H9 (cell line): Measurements from ENCODE around the gene SRGAP1. TPM values are rescaled to one million over a fixed set of nuclear protein-coding genes. Genes with fewer than 3 reads are reported as not detected.
"Not testable (repeated sequence)": the region's sequence is repeated elsewhere in the genome, so short reads cannot be mapped to it uniquely, and the experiment has no call there.

Experiments
- DNase-seq: peaks from one replicate; pipeline ENCODE4 v3.0.0-alpha.2; 2017
- H2AFZ ChIP-seq: one replicate; pipeline ENCODE4 v1.6.1; 2013; ENCODE audit warnings: mild to moderate bottlenecking, low read length, control low read depth, moderate library complexity
- H2AK5ac ChIP-seq: 2 replicates; pipeline ENCODE4 v1.6.1; 2013; ENCODE audit warnings: low read length, control low read depth, mixed read lengths; ENCODE audit not compliant: insufficient read length
- H2BK120ac ChIP-seq: one replicate; pipeline ENCODE4 v1.6.1; 2013; ENCODE audit warnings: low read depth, mild to moderate bottlenecking, low read length, control low read depth, inconsistent platforms; ENCODE audit not compliant: poor library complexity, severe bottlenecking
- H2BK12ac ChIP-seq: 2 replicates; pipeline ENCODE4 v1.6.1; 2013; ENCODE audit warnings: low read length, control low read depth, mixed read lengths, low read depth; ENCODE audit not compliant: insufficient read length
- H2BK15ac ChIP-seq: 2 replicates; pipeline ENCODE4 v1.6.1; 2013; ENCODE audit warnings: low read depth, low read length, control low read depth
- H2BK20ac ChIP-seq: one replicate; pipeline ENCODE4 v1.6.1; 2013; ENCODE audit warnings: low read depth, mild to moderate bottlenecking, low read length, control low read depth, inconsistent platforms; ENCODE audit not compliant: poor library complexity, severe bottlenecking
- H2BK5ac ChIP-seq: 2 replicates; pipeline ENCODE4 v1.6.1; 2013; ENCODE audit warnings: low read length, control low read depth, mixed read lengths; ENCODE audit not compliant: insufficient read length
- H3K14ac ChIP-seq: 2 replicates; pipeline ENCODE4 v1.6.1; 2013; ENCODE audit warnings: low read length, control low read depth; ENCODE audit not compliant: insufficient read depth
- H3K18ac ChIP-seq: 2 replicates; pipeline ENCODE4 v1.6.1; 2013; ENCODE audit warnings: low read depth, mild to moderate bottlenecking, mixed read lengths, low read length, control low read depth; ENCODE audit not compliant: insufficient read length
- H3K23ac ChIP-seq: 2 replicates; pipeline ENCODE4 v1.6.1; 2013; ENCODE audit warnings: low read length, control low read depth, mixed read lengths, low read depth; ENCODE audit not compliant: insufficient read length
- H3K23me2 ChIP-seq: 2 replicates; pipeline ENCODE4 v1.6.1; 2013; ENCODE audit warnings: low read depth, mild to moderate bottlenecking, mixed read lengths, low read length, control low read depth; ENCODE audit not compliant: insufficient read length, poor library complexity, severe bottlenecking
- H3K27ac ChIP-seq: 2 replicates; pipeline ENCODE4 v1.5.1; 2013; ENCODE audit warnings: low read length, control low read depth, mixed read lengths, low read depth; ENCODE audit not compliant: insufficient read length
- H3K27me3 ChIP-seq: 2 replicates; pipeline ENCODE4 v1.6.1; 2013; ENCODE audit warnings: low read length, control low read depth, inconsistent platforms; ENCODE audit not compliant: insufficient read depth
- H3K4ac ChIP-seq: 2 replicates; pipeline ENCODE4 v1.6.1; 2013; ENCODE audit warnings: low read depth, mild to moderate bottlenecking, control low read depth, inconsistent platforms, low read length, moderate library complexity
- H3K4me1 ChIP-seq: 2 replicates; pipeline ENCODE4 v1.6.1; 2013; ENCODE audit warnings: low read length, control low read depth, inconsistent platforms; ENCODE audit not compliant: insufficient read depth
- H3K4me2 ChIP-seq: 2 replicates; pipeline ENCODE4 v1.6.1; 2013; ENCODE audit warnings: low read length, control low read depth, mixed read lengths; ENCODE audit not compliant: insufficient read length, insufficient read depth
- H3K56ac ChIP-seq: 2 replicates; pipeline ENCODE4 v1.6.1; 2013; ENCODE audit warnings: low read depth, mild to moderate bottlenecking, mixed read lengths, low read length, control low read depth; ENCODE audit not compliant: insufficient read length
- H3K79me1 ChIP-seq: 2 replicates; pipeline ENCODE4 v1.6.1; 2013; ENCODE audit warnings: low read depth, mild to moderate bottlenecking, moderate library complexity, low read length, control low read depth, inconsistent platforms; ENCODE audit not compliant: insufficient read depth, poor library complexity, severe bottlenecking
- H3K79me2 ChIP-seq: 2 replicates; pipeline ENCODE4 v1.6.1; 2013; ENCODE audit warnings: low read length, control low read depth, inconsistent platforms; ENCODE audit not compliant: insufficient read depth
- H3K9ac ChIP-seq: 2 replicates; pipeline ENCODE4 v1.6.1; 2013; ENCODE audit warnings: low read length, control low read depth, mixed read lengths; ENCODE audit not compliant: insufficient read length; ENCODE audit errors: extremely low read depth
- H3K9me3 ChIP-seq: one replicate; pipeline ENCODE4 v1.6.1; 2013; ENCODE audit warnings: low read depth, low read length, inconsistent platforms; ENCODE audit not compliant: control insufficient read depth
- H3T11ph ChIP-seq: one replicate; pipeline ENCODE4 v1.6.1; 2013; ENCODE audit warnings: mild to moderate bottlenecking, low read length, control low read depth, inconsistent platforms
- H4K20me1 ChIP-seq: one replicate; pipeline ENCODE4 v1.6.1; 2013; ENCODE audit not compliant: control insufficient read depth, insufficient read length, insufficient read depth
- H4K5ac ChIP-seq: 2 replicates; pipeline ENCODE4 v1.6.1; 2013; ENCODE audit warnings: low read depth, mild to moderate bottlenecking, mixed read lengths, low read length, control low read depth; ENCODE audit not compliant: insufficient read length
- H4K8ac ChIP-seq: replicated peaks from 2 replicates; pipeline ENCODE4 v1.6.1; 2013; ENCODE audit warnings: low read length, control low read depth, mixed read lengths, low read depth; ENCODE audit not compliant: insufficient read length
- H4K91ac ChIP-seq: 2 replicates; pipeline ENCODE4 v1.6.1; 2013; ENCODE audit warnings: low read depth, mild to moderate bottlenecking, moderate library complexity, mixed read lengths, low read length, control low read depth; ENCODE audit not compliant: insufficient read length
- H3K27ac Mint-ChIP-seq, 3 experiments: 2 replicates in 2 of 3; 3 replicates in 1 of 3; pipeline ENCODE4 v1.8.0; 2020 to 2021; ENCODE audit warnings: mixed read lengths in 3 of 3, mild to moderate bottlenecking in 1 of 3, moderate library complexity in 1 of 3
- H3K27me3 Mint-ChIP-seq: 2 replicates; pipeline ENCODE4 v1.8.0; 2021; ENCODE audit warnings: low read depth, mild to moderate bottlenecking, moderate library complexity, mixed read lengths
- H3K36me3 Mint-ChIP-seq, 3 experiments: 2 replicates in 2 of 3; 3 replicates in 1 of 3; pipeline ENCODE4 v1.8.0; 2020 to 2021; ENCODE audit warnings: low read depth in 3 of 3, mixed read lengths in 3 of 3; ENCODE audit not compliant: insufficient read depth in 1 of 3
- H3K4me1 Mint-ChIP-seq, 2 experiments: 2 replicates each; pipeline ENCODE4 v1.8.0; 2020; ENCODE audit warnings: mixed read lengths in 2 of 2
- H3K4me3 Mint-ChIP-seq, 2 experiments: 2 replicates in 1 of 2; 3 replicates in 1 of 2; pipeline ENCODE4 v1.8.0; 2020 to 2021; ENCODE audit warnings: mild to moderate bottlenecking in 2 of 2, mixed read lengths in 2 of 2, moderate library complexity in 1 of 2
- H3K9me3 Mint-ChIP-seq, 2 experiments: 2 replicates in 1 of 2; 3 replicates in 1 of 2; pipeline ENCODE4 v1.8.0; 2020; ENCODE audit warnings: mild to moderate bottlenecking in 2 of 2, mixed read lengths in 2 of 2, moderate library complexity in 1 of 2
- WGBS: extraction: QIAGEN DNeasy Blood & Tissue Kit; methylation state at CpG from one replicate; pipeline ENCODE4 v1.1.7; 2013; ENCODE audit warnings: missing lambda C conversion rate, low lambda C conversion rate, mixed read lengths; ENCODE audit not compliant: insufficient read length; ENCODE audit errors: extremely low coverage; 5-methylcytosine and 5-hydroxymethylcytosine counted together
- total RNA-seq: library from RNA; stranded (reverse); gene quantifications from 2 replicates; pipeline ENCODE4 v1.2.1, GENCODE V29; 2021
- TF ChIP-seq, protein P1 (sequence below): fragments of 200-600 bp; sonication (generic); conservative IDR thresholded peaks from 3 replicates; pipeline ENCODE4 v1.8.0; 2021; ENCODE audit warnings: antibody characterized with exemption, mild to moderate bottlenecking

Gene SRGAP1
- total RNA-seq, 1 experiment from 2014 or later, result 4.8 TPM

DNA sequence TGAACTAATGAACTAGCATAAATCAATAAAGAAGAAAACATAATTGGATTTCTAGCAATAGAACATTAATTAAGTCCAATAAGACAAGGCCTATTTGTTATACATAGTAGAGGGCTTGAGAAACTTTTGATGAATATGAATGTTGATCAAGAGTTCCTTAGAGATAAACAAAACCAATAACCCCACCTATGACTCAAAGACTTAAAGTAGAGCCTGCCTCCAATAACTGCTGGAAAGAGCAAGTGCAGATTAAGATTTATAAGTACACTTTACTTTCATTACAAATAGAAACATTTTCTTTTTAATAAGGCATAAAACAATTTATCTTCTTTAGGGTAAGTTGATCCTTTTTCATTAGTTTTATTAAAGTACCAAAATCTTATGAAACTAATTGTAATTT is 185.7 kb downstream of the SRGAP1 start:
- Histone ChIP-seq H2BK120ac (no peak overlapping the region), H3K79me2 (no peaks in the 10 kb centered on the region), H2AFZ (no peak overlapping the region), H2BK12ac (no peak overlapping the region), H3K18ac (no peak overlapping the region), H3K14ac (no peak overlapping the region), H3K9me3 (no peaks in the 10 kb centered on the region), H2BK5ac (no peak overlapping the region), H3K27ac (no peak overlapping the region), H4K5ac (no peak overlapping the region), H3K4me1 (no peaks in the 10 kb centered on the region), H4K20me1 (no peaks in the 10 kb centered on the region), H4K8ac (no peak overlapping the region), H3K23me2 (no peaks in the 10 kb centered on the region), H3K23ac (no peak overlapping the region), H4K91ac (no peak overlapping the region), H3K56ac (no peak overlapping the region), H3K27me3 (no peaks in the 10 kb centered on the region), H3T11ph (no peak overlapping the region), H2AK5ac (no peak overlapping the region), H3K4ac (no peak overlapping the region), H3K4me2 (no peak overlapping the region), H2BK15ac (no peak overlapping the region), H3K9ac (no peak overlapping the region), H3K79me1 (no peaks in the 10 kb centered on the region), H2BK20ac (no peak overlapping the region)
- Mint-ChIP-seq H3K4me3 (no peak overlapping the region), H3K36me3 (peaks cover 6 to 21% (median 11%) of the 10 kb centered on the region in 3 experiments; a peak in 5 of 7 replicates), H3K27ac (no peak overlapping the region), H3K4me1 (peaks cover 3 to 5% of the 10 kb centered on the region in 2 experiments; a peak in 3 of 4 replicates), H3K9me3 (peaks cover 0 to 8% of the 10 kb centered on the region in 2 experiments; a peak in 2 of 5 replicates), H3K27me3 (no peaks in the 10 kb centered on the region)
- TF ChIP-seq, protein P1, sequence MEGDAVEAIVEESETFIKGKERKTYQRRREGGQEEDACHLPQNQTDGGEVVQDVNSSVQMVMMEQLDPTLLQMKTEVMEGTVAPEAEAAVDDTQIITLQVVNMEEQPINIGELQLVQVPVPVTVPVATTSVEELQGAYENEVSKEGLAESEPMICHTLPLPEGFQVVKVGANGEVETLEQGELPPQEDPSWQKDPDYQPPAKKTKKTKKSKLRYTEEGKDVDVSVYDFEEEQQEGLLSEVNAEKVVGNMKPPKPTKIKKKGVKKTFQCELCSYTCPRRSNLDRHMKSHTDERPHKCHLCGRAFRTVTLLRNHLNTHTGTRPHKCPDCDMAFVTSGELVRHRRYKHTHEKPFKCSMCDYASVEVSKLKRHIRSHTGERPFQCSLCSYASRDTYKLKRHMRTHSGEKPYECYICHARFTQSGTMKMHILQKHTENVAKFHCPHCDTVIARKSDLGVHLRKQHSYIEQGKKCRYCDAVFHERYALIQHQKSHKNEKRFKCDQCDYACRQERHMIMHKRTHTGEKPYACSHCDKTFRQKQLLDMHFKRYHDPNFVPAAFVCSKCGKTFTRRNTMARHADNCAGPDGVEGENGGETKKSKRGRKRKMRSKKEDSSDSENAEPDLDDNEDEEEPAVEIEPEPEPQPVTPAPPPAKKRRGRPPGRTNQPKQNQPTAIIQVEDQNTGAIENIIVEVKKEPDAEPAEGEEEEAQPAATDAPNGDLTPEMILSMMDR, result no peak
- DNase-seq, result no peak

DNA sequence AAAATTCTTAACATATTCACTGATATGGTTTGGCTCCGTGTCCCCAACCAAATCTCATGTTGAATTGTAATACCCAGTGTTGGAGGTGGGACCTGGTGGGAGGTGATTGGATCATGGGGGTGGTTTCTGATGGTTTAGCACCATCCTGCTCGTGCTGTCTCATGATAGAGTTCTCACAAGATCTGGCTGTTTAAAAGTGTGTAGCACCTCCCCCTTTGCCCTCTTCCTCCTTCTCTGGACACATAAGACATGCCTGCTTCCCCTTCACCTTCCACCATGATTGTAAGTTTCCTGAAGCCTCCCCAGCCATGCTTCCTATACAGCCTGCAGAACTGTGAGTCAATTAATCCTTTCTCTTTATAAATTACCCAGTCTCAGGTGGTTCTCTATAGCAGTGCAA is 189.6 kb downstream of the SRGAP1 start:
- H3K4me1 Mint-ChIP-seq, result peaks cover 9 to 14% of the 10 kb centered on the region in 2 experiments

More for the DNA sequence above, 189.6 kb downstream of the SRGAP1 start:
- H3K4ac ChIP-seq, H4K91ac ChIP-seq, H3K4me1 ChIP-seq, H2BK20ac ChIP-seq, DNase-seq, H2BK120ac ChIP-seq, H4K5ac ChIP-seq, H4K8ac ChIP-seq, H2BK12ac ChIP-seq, H3K18ac ChIP-seq, H3T11ph ChIP-seq, H3K4me2 ChIP-seq, H2AFZ ChIP-seq, H3K9ac ChIP-seq, H3K9me3 ChIP-seq, H3K23me2 ChIP-seq, H3K23ac ChIP-seq, H3K79me1 ChIP-seq, H3K4me3 Mint-ChIP-seq, H2BK5ac ChIP-seq, H4K20me1 ChIP-seq, H3K27me3 Mint-ChIP-seq, H2BK15ac ChIP-seq, H3K14ac ChIP-seq, H3K27ac ChIP-seq, H3K56ac ChIP-seq, H2AK5ac ChIP-seq, H3K9me3 Mint-ChIP-seq, H3K27me3 ChIP-seq, H3K79me2 ChIP-seq: not testable (repeated sequence)
- H3K36me3 Mint-ChIP-seq, result peaks cover 9 to 21% (median 11%) of the 10 kb centered on the region in 3 experiments; a peak in 6 of 7 replicates
- H3K27ac Mint-ChIP-seq, result peak overlapping the region in 1 of 3 experiments; percentile 76; a peak in 2 of 7 replicates
- WGBS, result no CpG with 5 or more reads among the region's 2 CpGs
